HepG2 (cell line): ENCODE results near the gene SLC4A5. TPM values are rescaled to one million over a fixed set of nuclear protein-coding genes. Genes with fewer than 3 reads are reported as not detected.

Experiments used
- ATAC-seq: fragments of 200-7000 bp; cut with Tn5 transposase; 3 replicates; pipeline ENCODE4 v1.9.1; 2020; ENCODE audit warnings: mild to moderate bottlenecking, moderate library complexity
- BruUV-seq: library from RNA; stranded (reverse); fragments of 400-500 nt; replicated peaks from 2 replicates; lab custom pipeline; 2021; lab: Mats Ljungman, UMichigan
- CTCF ChIA-PET: fragments of 300-600 bp; formaldehyde crosslinking; extraction: SDS; loops from one replicate; lab custom pipeline; 2021; ENCODE audit warnings: low total read pairs, inconsistent platforms, low intra/inter-chr PET ratio; lab: Yijun Ruan, JAX
- POLR2A ChIA-PET: fragments of 350-600 bp; sonication (Branson Sonifier 250); formaldehyde crosslinking; loops from one replicate; lab custom pipeline; 2020; ENCODE audit warnings: antibody characterized with exemption, inconsistent platforms; lab: Yijun Ruan, JAX
- DNase-seq: peaks from one replicate; pipeline ENCODE4 v3.0.0-alpha.2; 2015; ENCODE audit warnings: low spot score
- FAIRE-seq: peaks from 3 replicates; lab custom pipeline; 2011; peaks lifted over from hg19 to GRCh38; lab: Jason Lieb, UNC
- H2AFZ ChIP-seq: one replicate; pipeline ENCODE4 v1.6.1; 2011; ENCODE audit warnings: low read length, inconsistent platforms
- H3K27ac ChIP-seq: fragments of 300-600 bp; 3 replicates; pipeline ENCODE4 v1.8.0; 2011; ENCODE audit warnings: mixed run types, mild to moderate bottlenecking, mixed read lengths, low read length, inconsistent platforms; ENCODE audit not compliant: insufficient read depth; ENCODE audit errors: extremely low read length
- H3K27me3 ChIP-seq, 2 experiments: fragments of 200-600 bp in 1 of 2; 2 replicates in 1 of 2; 3 replicates in 1 of 2; pipeline versions ENCODE4 v1.6.0 to v1.8.0; 2011; ENCODE audit warnings: low read length in 2 of 2, mild to moderate bottlenecking in 2 of 2, moderate library complexity in 2 of 2, inconsistent platforms in 1 of 2; ENCODE audit not compliant: insufficient read depth in 2 of 2, control insufficient read depth in 1 of 2
- H3K36me3 ChIP-seq, 2 experiments: fragments of 200-600 bp in 1 of 2; replicated peaks in 1 of 2; 2 replicates in 1 of 2; 3 replicates in 1 of 2; pipeline versions ENCODE4 v1.5.1 to v1.8.0; 2011; ENCODE audit warnings: low read length in 2 of 2, inconsistent platforms in 1 of 2; ENCODE audit not compliant: insufficient read depth in 2 of 2, control insufficient read depth in 1 of 2
- H3K4me1 ChIP-seq: 2 replicates; pipeline ENCODE4 v1.5.1; 2012; ENCODE audit warnings: low read length, inconsistent platforms; ENCODE audit not compliant: insufficient read depth
- H3K4me2 ChIP-seq: 2 replicates; pipeline ENCODE4 v1.6.0; 2011; ENCODE audit warnings: low read depth, low read length, inconsistent platforms
- H3K4me3 ChIP-seq, 3 experiments: fragments of 200-600 bp in 1 of 3; sonication (generic), shearing (Covaris generic) in 1 of 3; replicated peaks in 1 of 3; 2 replicates each; pipeline ENCODE4 v1.5.1; 2011 to 2016; ENCODE audit warnings: low read length in 3 of 3, inconsistent platforms in 2 of 3, low read depth in 2 of 3, mild to moderate bottlenecking in 2 of 3, control low read depth in 1 of 3, mixed read lengths in 1 of 3; ENCODE audit not compliant: insufficient read depth in 1 of 3
- H3K79me2 ChIP-seq: one replicate; pipeline ENCODE4 v1.6.1; 2011; ENCODE audit warnings: low read length, inconsistent platforms; ENCODE audit not compliant: insufficient read depth
- H3K9ac ChIP-seq: 2 replicates; pipeline ENCODE4 v1.6.0; 2011; ENCODE audit warnings: mild to moderate bottlenecking, low read depth, low read length, inconsistent platforms; ENCODE audit not compliant: insufficient read depth
- H3K9me3 ChIP-seq: 2 replicates; pipeline ENCODE4 v1.5.1; 2012; ENCODE audit warnings: mild to moderate bottlenecking, low read length
- H4K20me1 ChIP-seq: 2 replicates; pipeline ENCODE4 v1.6.0; 2011; ENCODE audit warnings: inconsistent platforms, mild to moderate bottlenecking, low read length, moderate library complexity; ENCODE audit not compliant: insufficient read depth
- CREB1 ChIP-seq, 2 experiments: fragments of 450-650 bp in 1 of 2; IDR thresholded peaks; 2 replicates each; pipeline ENCODE4 v1.6.1; 2016 to 2017; ENCODE audit warnings: control low read depth in 1 of 2, mild to moderate bottlenecking in 1 of 2, missing compliant biosample characterization in 1 of 2, missing genetic modification characterization in 1 of 2
- HNRNPUL1 ChIP-seq: fragments of 200-400 bp; formaldehyde crosslinking; IDR thresholded peaks from 2 replicates; pipeline ENCODE4 v1.6.1; 2017; ENCODE audit warnings: low read depth, mild to moderate bottlenecking, low read length, moderate library complexity
- MEF2D ChIP-seq: sonication (generic); formaldehyde crosslinking; IDR thresholded peaks from 2 replicates; pipeline ENCODE4 v1.5.1; 2020; ENCODE audit warnings: mild to moderate bottlenecking, missing genetic modification reagents
- MIER3 ChIP-seq: IDR thresholded peaks from 2 replicates; pipeline ENCODE4 v1.6.1; 2016; ENCODE audit warnings: missing compliant biosample characterization, borderline replicate concordance
- MXI1 ChIP-seq: IDR thresholded peaks from 3 replicates; pipeline ENCODE4 v1.6.1; 2012; ENCODE audit warnings: low read depth, low read length, inconsistent platforms, borderline replicate concordance
- NFE2L1 ChIP-seq: sonication (generic); formaldehyde crosslinking; IDR thresholded peaks from 2 replicates; pipeline ENCODE4 v1.4.0; 2020; ENCODE audit warnings: missing genetic modification reagents, mild to moderate bottlenecking, borderline replicate concordance
- SMARCC2 ChIP-seq: fragments of 450-650 bp; IDR thresholded peaks from 2 replicates; pipeline ENCODE4 v1.6.1; 2017; ENCODE audit warnings: antibody characterized with exemption, mild to moderate bottlenecking
- SP2 ChIP-seq: sonication (generic); formaldehyde crosslinking; IDR thresholded peaks from 2 replicates; pipeline ENCODE4 v1.5.1; 2020; ENCODE audit warnings: mild to moderate bottlenecking, missing genetic modification reagents
- ZMYM3 ChIP-seq: sonication (generic); formaldehyde crosslinking; IDR thresholded peaks from 2 replicates; pipeline ENCODE4 v1.5.1; 2020; ENCODE audit warnings: mild to moderate bottlenecking, missing genetic modification reagents
- ZNF282 ChIP-seq: fragments of 450-650 bp; IDR thresholded peaks from 2 replicates; pipeline ENCODE4 v1.6.1; 2018; ENCODE audit not compliant: partially characterized antibody
- WGBS: methylation state at CpG from one replicate; pipeline ENCODE4 v1.1.6; 2017; ENCODE audit warnings: low lambda C conversion rate; 5-methylcytosine and 5-hydroxymethylcytosine counted together
- in situ Hi-C: cut with HindIII; loops from 2 replicates; pipeline ENCODE4 v1.10.0; 2017; ENCODE audit warnings: low pct_unique_long_range_greater_than_20kb; ENCODE audit not compliant: extremely low pct_ligation_motif_present
- intact Hi-C: fragments of 100-400 bp; cut with micrococcal nuclease; formaldehyde crosslinking; loops from one replicate; pipeline ENCODE4 v1.10.0; 2022; ENCODE audit not compliant: unreplicated experiment
- polyA plus RNA-seq, 8 experiments: library from polyadenylated mRNA; depleted of rRNA in 3 of 8; stranded (reverse) in 7 of 8; unstranded in 1 of 8; fragments of >200 nt; fragmentation: Illumina TruSeq in 4 of 8; extraction: Trizol in 4 of 8; gene quantifications; 2 replicates each; pipeline versions ENCODE4 v1.2.1 to v1.2.3, GENCODE V29; 2011 to 2016; ENCODE audit warnings: low read depth in 4 of 8, missing spikeins in 1 of 8, mixed read lengths in 1 of 8; ENCODE audit not compliant: insufficient read depth in 1 of 8
- total RNA-seq, 5 experiments: library from RNA; depleted of rRNA; stranded (reverse); fragments of >200 nt; fragmentation: Illumina TruSeq; extraction: Trizol; gene quantifications; 2 replicates each; pipeline ENCODE4 v1.2.3, GENCODE V29; 2016; ENCODE audit warnings: low read depth in 1 of 5
- TF ChIP-seq, protein P1 (sequence below): sonication (generic); formaldehyde crosslinking; IDR thresholded peaks from 2 replicates; pipeline ENCODE4 v1.8.1; 2023; ENCODE audit warnings: missing genetic modification reagents, inconsistent platforms, borderline replicate concordance
- TF ChIP-seq, protein P2 (sequence below): sonication (generic); formaldehyde crosslinking; IDR thresholded peaks from 2 replicates; pipeline ENCODE4 v1.8.0; 2022; ENCODE audit warnings: missing genetic modification reagents, mild to moderate bottlenecking, inconsistent platforms, borderline replicate concordance
- TF ChIP-seq, protein P3 (sequence below): sonication (generic); formaldehyde crosslinking; IDR thresholded peaks from 2 replicates; pipeline ENCODE4 v1.4.0; 2020; ENCODE audit warnings: mild to moderate bottlenecking, low read depth, missing genetic modification reagents
- TF ChIP-seq, protein P4 (sequence below): fragments of 450-650 bp; IDR thresholded peaks from 2 replicates; pipeline ENCODE4 v1.6.1; 2017

The SLC4A5 gene
- total and polyA plus RNA-seq, 2 of the 13 experiments (the other 11 are each of a cell fraction or from before 2014, with no cell fraction given) = 0.50 TPM; not detected in 1

DNA sequence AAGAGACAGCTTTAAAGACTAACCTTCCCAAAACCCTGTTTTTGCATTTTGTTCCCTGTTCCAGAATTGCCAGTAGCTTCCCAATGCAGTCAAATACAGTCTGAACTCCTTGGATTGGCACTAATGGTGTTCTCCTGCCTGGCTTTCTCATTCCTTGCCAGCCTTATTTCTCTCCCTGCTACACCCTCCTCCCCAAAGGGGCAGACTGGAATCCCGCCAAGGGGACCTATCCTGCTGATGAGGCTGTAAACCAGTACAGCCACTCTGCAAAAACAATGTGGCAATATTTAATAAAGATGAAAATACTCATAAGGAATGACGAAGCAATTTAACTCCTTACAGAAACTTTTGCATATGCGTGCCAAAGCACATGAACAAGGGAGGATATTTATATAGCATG, 4.5 kb upstream of the SLC4A5 start:
- H2AFZ ChIP-seq = no peak overlapping the region
- no peak overlapping the region for H3K9ac ChIP-seq
- in situ Hi-C loops = no loop called here
- ChIA-PET POLR2A (no interaction called here), CTCF (no interaction called here)
- 81% methylated on average over 3 of the region's 3 CpGs for WGBS
- no peaks in the 10 kb centered on the region for H3K36me3 ChIP-seq
- ATAC-seq = no peak
- H4K20me1 ChIP-seq = no peaks in the 10 kb centered on the region
- H3K4me2 ChIP-seq = no peak overlapping the region
- no peak overlapping the region for H3K4me3 ChIP-seq
- TF ChIP-seq, protein P1, sequence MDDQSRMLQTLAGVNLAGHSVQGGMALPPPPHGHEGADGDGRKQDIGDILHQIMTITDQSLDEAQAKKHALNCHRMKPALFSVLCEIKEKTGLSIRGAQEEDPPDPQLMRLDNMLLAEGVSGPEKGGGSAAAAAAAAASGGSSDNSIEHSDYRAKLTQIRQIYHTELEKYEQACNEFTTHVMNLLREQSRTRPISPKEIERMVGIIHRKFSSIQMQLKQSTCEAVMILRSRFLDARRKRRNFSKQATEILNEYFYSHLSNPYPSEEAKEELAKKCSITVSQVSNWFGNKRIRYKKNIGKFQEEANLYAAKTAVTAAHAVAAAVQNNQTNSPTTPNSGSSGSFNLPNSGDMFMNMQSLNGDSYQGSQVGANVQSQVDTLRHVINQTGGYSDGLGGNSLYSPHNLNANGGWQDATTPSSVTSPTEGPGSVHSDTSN (CRISPR knock-in tag) = no peak
- TF ChIP-seq, protein P2, sequence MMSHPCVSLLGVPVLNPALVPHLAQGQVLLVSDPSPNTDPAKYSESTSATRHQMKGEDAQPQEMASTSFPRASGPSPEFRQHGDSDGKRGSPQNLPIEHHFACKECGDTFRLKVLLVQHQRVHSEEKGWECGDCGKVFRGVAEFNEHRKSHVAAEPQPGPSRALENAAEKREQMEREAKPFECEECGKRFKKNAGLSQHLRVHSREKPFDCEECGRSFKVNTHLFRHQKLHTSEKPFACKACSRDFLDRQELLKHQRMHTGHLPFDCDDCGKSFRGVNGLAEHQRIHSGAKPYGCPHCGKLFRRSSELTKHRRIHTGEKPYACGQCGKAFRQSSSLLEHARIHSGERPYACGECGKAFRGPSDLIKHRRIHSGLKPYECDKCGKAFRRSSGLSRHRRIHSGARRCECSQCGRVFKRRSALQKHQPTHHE (CRISPR knock-in tag) = no peak
- TF ChIP-seq, protein P3, sequence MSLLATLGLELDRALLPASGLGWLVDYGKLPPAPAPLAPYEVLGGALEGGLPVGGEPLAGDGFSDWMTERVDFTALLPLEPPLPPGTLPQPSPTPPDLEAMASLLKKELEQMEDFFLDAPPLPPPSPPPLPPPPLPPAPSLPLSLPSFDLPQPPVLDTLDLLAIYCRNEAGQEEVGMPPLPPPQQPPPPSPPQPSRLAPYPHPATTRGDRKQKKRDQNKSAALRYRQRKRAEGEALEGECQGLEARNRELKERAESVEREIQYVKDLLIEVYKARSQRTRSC = no peak
- TF ChIP-seq, protein P4, sequence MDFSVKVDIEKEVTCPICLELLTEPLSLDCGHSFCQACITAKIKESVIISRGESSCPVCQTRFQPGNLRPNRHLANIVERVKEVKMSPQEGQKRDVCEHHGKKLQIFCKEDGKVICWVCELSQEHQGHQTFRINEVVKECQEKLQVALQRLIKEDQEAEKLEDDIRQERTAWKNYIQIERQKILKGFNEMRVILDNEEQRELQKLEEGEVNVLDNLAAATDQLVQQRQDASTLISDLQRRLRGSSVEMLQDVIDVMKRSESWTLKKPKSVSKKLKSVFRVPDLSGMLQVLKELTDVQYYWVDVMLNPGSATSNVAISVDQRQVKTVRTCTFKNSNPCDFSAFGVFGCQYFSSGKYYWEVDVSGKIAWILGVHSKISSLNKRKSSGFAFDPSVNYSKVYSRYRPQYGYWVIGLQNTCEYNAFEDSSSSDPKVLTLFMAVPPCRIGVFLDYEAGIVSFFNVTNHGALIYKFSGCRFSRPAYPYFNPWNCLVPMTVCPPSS = no peak
- no peak for TF ChIP-seq SMARCC2
- TF ChIP-seq MIER3 (CRISPR knock-in tag) = no peak
- TF ChIP-seq MXI1 = no peak
- no peak for TF ChIP-seq MEF2D (CRISPR knock-in tag)
- TF ChIP-seq ZNF282 = no peak
- TF ChIP-seq SP2 (CRISPR knock-in tag) = no peak
- TF ChIP-seq HNRNPUL1 = no peak
- no peak for TF ChIP-seq NFE2L1 (CRISPR knock-in tag)
- no peak for TF ChIP-seq ZMYM3 (CRISPR knock-in tag)
- TF ChIP-seq CREB1 (IDR thresholded peaks at IDR 0.05) = no peak
- no peak for TF ChIP-seq CREB1 (CRISPR knock-in tag; IDR thresholded peaks at IDR 0.05)
- no peaks in the 10 kb centered on the region for H3K9me3 ChIP-seq
- no peak for FAIRE-seq
- no TSS peak for BruUV-seq
- H3K4me1 ChIP-seq = no peaks in the 10 kb centered on the region
- H3K27me3 ChIP-seq = no peaks in the 10 kb centered on the region; a peak in 1 of 5 replicates
- intact Hi-C loops = no loop called here
- no peaks in the 10 kb centered on the region for H3K79me2 ChIP-seq
- DNase-seq = no peak
- H3K27ac ChIP-seq = no peak overlapping the region
